ENCODE results near the gene LIMCH1. TPM values are rescaled to one million over a fixed set of nuclear protein-coding genes. Genes with fewer than 3 reads are reported as not detected.
"Not testable (repeated sequence)": the region's sequence is repeated elsewhere in the genome, so short reads cannot be mapped to it uniquely, and the experiment has no call there.

The LIMCH1 gene
- total and polyA plus RNA-seq, 2 donors from 2014 or later: 19.9 to 83.9 TPM

DNA sequence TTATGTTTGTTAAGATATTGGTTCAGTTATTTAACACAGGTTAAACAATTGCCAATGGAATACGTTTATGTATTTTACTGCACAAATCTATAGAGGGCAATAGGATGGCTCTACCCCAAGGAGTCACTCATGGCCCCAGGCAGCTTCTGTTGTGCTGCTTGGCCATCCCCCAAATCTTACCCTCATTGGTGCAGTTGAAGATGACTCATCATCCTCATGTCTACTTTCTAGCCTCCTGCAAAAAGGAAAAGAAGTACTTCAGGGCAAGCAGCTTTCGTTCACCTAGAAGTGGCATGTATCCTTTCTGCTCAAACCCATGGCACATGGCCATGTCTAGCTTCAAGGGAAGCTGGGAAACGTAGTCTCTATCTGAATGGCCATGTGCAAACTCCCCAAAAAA is 196.4 kb downstream of the LIMCH1 start:
- TF ChIP-seq CTCF (IDR thresholded peaks at IDR 0.05; ENCODE audit: borderline replicate concordance, extremely low read depth, insufficient read depth): no peak
- H3K27ac ChIP-seq (ENCODE audit: low read depth in 2 of 2, low read length in 2 of 2): no peak overlapping the region
- H3K27me3 ChIP-seq (ENCODE audit: control insufficient read depth, insufficient read depth, low read length): no peaks in the 10 kb centered on the region
- H3K36me3 ChIP-seq (ENCODE audit: control insufficient read depth in 2 of 3, insufficient read depth in 3 of 3, low read length in 3 of 3): no peaks in the 10 kb centered on the region
- FAIRE-seq: no peak
- H3K4me3 ChIP-seq (ENCODE audit: low read length in 3 of 3): no peak overlapping the region
- no peak for DNase-seq
- intact Hi-C loops (cut with DNase I): no loop called here
- H3K9me3 ChIP-seq (ENCODE audit: control insufficient read depth in 2 of 3, insufficient read depth in 1 of 3, low read length in 3 of 3): no peaks in the 10 kb centered on the region
- H3K4me1 ChIP-seq (ENCODE audit: control insufficient read depth in 2 of 3, insufficient read depth in 2 of 3, low read depth in 1 of 3, low read length in 3 of 3): no peaks in the 10 kb centered on the region
- H3K9ac ChIP-seq (ENCODE audit: low read length in 3 of 3): no peak overlapping the region

DNA sequence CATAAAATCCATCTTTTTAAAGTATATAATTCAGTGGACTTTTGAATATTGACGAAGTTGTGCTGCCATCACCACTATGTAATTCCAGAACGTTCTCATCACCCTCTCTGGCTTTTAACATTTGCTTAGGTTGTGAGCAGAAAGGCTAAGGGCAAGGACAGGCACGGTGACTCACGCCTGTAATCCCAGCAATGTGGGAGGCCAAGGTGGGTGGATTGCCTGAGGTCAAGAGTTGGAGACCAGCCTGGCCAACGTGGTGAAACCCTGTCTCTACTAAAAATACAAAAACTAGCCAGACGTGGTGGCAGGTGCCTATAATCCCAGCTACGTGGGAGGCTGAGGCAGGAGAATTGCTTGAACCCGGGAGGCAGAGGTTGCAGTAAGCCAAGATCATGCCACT is 199.5 kb downstream of the LIMCH1 start:
- H3K9me3 ChIP-seq (ENCODE audit: control insufficient read depth in 2 of 3, insufficient read depth in 1 of 3, low read length in 3 of 3); H3K9ac ChIP-seq (ENCODE audit: low read length in 3 of 3); DNase-seq; H3K36me3 ChIP-seq (ENCODE audit: control insufficient read depth in 2 of 3, insufficient read depth in 3 of 3, low read length in 3 of 3); FAIRE-seq; intact Hi-C loops (cut with DNase I); H3K27me3 ChIP-seq (ENCODE audit: control insufficient read depth, insufficient read depth, low read length); H3K27ac ChIP-seq (ENCODE audit: low read depth in 2 of 2, low read length in 2 of 2); H3K4me3 ChIP-seq (ENCODE audit: low read length in 3 of 3); H3K4me1 ChIP-seq (ENCODE audit: control insufficient read depth in 2 of 3, insufficient read depth in 2 of 3, low read depth in 1 of 3, low read length in 3 of 3): not testable (repeated sequence)

GRCh38 chr4:41741354-41741753 is 203.4 kb downstream of the LIMCH1 start:
- intact Hi-C loops (cut with DNase I): no loop called here
- H3K4me3 ChIP-seq (ENCODE audit: low read length in 3 of 3): no peak overlapping the region
- no peak overlapping the region for H3K27ac ChIP-seq (ENCODE audit: low read depth in 2 of 2, low read length in 2 of 2)
- H3K27me3 ChIP-seq (ENCODE audit: control insufficient read depth, insufficient read depth, low read length): peaks cover 30% of the 10 kb centered on the region
- H3K36me3 ChIP-seq (ENCODE audit: control insufficient read depth in 2 of 3, insufficient read depth in 3 of 3, low read length in 3 of 3): no peaks in the 10 kb centered on the region
- no peak for FAIRE-seq
- no peaks in the 10 kb centered on the region for H3K9me3 ChIP-seq (ENCODE audit: control insufficient read depth in 2 of 3, insufficient read depth in 1 of 3, low read length in 3 of 3)
- H3K9ac ChIP-seq (ENCODE audit: low read length in 3 of 3): no peak overlapping the region
- no peak for DNase-seq
- H3K4me1 ChIP-seq (ENCODE audit: control insufficient read depth in 2 of 3, insufficient read depth in 2 of 3, low read depth in 1 of 3, low read length in 3 of 3): no peaks in the 10 kb centered on the region
- TF ChIP-seq CTCF (IDR thresholded peaks at IDR 0.05; ENCODE audit: borderline replicate concordance, extremely low read depth, insufficient read depth): no peak

- H3K4me3 ChIP-seq (ENCODE audit: low read length in 3 of 3): no peak overlapping the region
- H3K36me3 ChIP-seq (ENCODE audit: control insufficient read depth in 2 of 3, insufficient read depth in 3 of 3, low read length in 3 of 3): no peaks in the 10 kb centered on the region
- no peak overlapping the region for H3K9ac ChIP-seq (ENCODE audit: low read length in 3 of 3)
- no peaks in the 10 kb centered on the region for H3K9me3 ChIP-seq (ENCODE audit: control insufficient read depth in 2 of 3, insufficient read depth in 1 of 3, low read length in 3 of 3)
- intact Hi-C loops (cut with DNase I): no loop called here
- H3K4me1 ChIP-seq (ENCODE audit: control insufficient read depth in 2 of 3, insufficient read depth in 2 of 3, low read depth in 1 of 3, low read length in 3 of 3): peaks cover 0 to 2% (median 0%) of the 10 kb centered on the region in 3 donors
- no peak for FAIRE-seq
- H3K27me3 ChIP-seq (ENCODE audit: control insufficient read depth, insufficient read depth, low read length): peaks cover 62% of the 10 kb centered on the region
- DNase-seq: peak in 3 of 5 donors; percentile 46 to 48 (median 47)
- no peak overlapping the region for H3K27ac ChIP-seq (ENCODE audit: low read depth in 2 of 2, low read length in 2 of 2)
- TF ChIP-seq CTCF (IDR thresholded peaks at IDR 0.05; ENCODE audit: borderline replicate concordance, extremely low read depth, insufficient read depth): no peak
Measured at GRCh38 chr4:41744572-41745291, 206.8 kb downstream of the LIMCH1 start.
